SU-DHL-6 (cell line): ENCODE measurements around the gene MCHR1.

Source experiments
- EZH2phosphoT487 ChIP-seq: fragments of 200-600 bp; sonication (generic), shearing (Covaris generic); conservative IDR thresholded peaks from 2 replicates; pipeline ENCODE4 v1.6.1; 2018; ENCODE audit warnings: mild to moderate bottlenecking, antibody characterized with exemption, low read length, moderate library complexity, mixed read lengths
- TF ChIP-seq, protein P1 (sequence below): fragments of 200-600 bp; sonication (generic); IDR thresholded peaks from one replicate; pipeline ENCODE4 v1.5.1; 2017; ENCODE audit warnings: antibody characterized with exemption, mild to moderate bottlenecking, low read length, moderate library complexity; ENCODE audit not compliant: insufficient read depth, poor library complexity, severe bottlenecking

DNA sequence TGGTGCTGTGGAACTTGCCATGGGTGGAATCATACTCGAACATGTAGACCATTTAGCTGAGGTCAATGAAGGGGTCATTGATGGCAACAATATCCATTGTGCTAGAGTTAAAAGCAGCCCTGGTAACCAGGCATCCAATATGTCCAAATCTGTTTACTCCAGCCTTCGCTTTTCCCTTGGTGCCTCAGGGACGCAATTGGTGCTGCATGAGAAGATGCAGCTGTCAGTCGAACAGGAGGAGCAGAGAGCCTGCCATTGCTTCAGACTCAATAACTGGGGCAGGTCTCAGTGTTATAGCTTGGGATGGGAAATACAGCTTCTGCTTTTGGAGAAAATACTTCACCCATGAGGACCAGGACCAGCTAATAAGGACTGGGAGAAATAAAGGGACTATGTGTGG is 5.0 kb upstream of the MCHR1 start:
- TF ChIP-seq, protein P1, sequence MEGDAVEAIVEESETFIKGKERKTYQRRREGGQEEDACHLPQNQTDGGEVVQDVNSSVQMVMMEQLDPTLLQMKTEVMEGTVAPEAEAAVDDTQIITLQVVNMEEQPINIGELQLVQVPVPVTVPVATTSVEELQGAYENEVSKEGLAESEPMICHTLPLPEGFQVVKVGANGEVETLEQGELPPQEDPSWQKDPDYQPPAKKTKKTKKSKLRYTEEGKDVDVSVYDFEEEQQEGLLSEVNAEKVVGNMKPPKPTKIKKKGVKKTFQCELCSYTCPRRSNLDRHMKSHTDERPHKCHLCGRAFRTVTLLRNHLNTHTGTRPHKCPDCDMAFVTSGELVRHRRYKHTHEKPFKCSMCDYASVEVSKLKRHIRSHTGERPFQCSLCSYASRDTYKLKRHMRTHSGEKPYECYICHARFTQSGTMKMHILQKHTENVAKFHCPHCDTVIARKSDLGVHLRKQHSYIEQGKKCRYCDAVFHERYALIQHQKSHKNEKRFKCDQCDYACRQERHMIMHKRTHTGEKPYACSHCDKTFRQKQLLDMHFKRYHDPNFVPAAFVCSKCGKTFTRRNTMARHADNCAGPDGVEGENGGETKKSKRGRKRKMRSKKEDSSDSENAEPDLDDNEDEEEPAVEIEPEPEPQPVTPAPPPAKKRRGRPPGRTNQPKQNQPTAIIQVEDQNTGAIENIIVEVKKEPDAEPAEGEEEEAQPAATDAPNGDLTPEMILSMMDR: no peak
- TF ChIP-seq EZH2phosphoT487: no peak
